ENCODE data around the gene NMRK2.
"Not testable (repeated sequence)": the region's sequence is repeated elsewhere in the genome, so short reads cannot be mapped to it uniquely, and the experiment has no call there.

NMRK2 gene, protein sequence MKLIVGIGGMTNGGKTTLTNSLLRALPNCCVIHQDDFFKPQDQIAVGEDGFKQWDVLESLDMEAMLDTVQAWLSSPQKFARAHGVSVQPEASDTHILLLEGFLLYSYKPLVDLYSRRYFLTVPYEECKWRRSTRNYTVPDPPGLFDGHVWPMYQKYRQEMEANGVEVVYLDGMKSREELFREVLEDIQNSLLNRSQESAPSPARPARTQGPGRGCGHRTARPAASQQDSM

GRCh38 chr19:3932931-3933810 is at the start of gene NMRK2:
Gene NMRK2 (plus strand): TSS chr19:3933069. CDS start chr19:3933672, 603 bp downstream.
- FAIRE-seq: no peak

DNA sequence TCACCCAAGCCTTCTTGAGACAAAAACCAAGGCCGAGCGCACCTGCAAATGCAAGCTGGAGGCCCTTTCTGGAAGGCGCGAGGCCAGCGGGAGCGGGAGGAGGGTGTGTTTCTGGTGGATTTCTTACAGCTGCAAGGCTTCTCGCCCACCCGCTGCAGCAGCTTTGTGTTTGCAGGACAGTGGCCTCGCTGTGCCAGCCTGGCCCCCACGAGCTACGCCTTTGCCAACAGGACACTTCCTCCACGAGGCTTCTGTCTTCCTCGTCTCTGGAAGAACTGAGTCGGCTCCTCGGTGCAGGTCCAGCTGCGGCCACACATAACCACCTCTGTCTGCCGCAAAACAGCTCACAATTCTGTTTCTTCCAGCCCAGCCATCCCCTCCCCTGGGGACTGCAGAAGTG is 42.3 kb upstream of the NMRK2 start:
- no peak for FAIRE-seq

GRCh38 chr19:3893509-3894179 is 39.2 kb upstream of the NMRK2 start:
- no peak for FAIRE-seq

DNA sequence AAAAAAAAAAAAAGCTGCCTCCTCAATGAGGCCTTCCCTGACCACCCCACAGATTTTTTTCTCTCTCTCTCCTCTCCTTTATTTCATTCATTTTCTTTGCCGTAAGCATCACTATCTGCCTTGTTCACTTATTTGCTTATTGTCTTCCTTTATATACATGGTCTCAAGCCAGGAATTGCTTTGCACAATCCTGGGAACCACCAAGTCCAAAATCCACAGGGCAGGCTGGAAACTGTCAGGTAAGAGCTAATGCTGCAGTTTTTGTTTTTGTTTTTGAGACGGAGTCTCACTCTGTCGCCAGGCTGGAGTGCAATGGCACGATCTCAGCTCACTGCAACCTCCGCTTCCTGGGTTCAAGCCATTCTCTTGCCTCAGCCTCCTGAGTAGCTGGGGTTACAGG is 37.9 kb upstream of the NMRK2 start:
- FAIRE-seq: not testable (repeated sequence)

GRCh38 chr19:3895788-3896187 is 37.1 kb upstream of the NMRK2 start:
- FAIRE-seq: no peak

GRCh38 chr19:3897936-3898335 is 34.9 kb upstream of the NMRK2 start:
- no peak for FAIRE-seq

GRCh38 chr19:3898426-3898825 is 34.4 kb upstream of the NMRK2 start:
- FAIRE-seq: no peak

- no peak for FAIRE-seq
Observed at GRCh38 chr19:3899531-3900294, 33.2 kb upstream of the NMRK2 start.

DNA sequence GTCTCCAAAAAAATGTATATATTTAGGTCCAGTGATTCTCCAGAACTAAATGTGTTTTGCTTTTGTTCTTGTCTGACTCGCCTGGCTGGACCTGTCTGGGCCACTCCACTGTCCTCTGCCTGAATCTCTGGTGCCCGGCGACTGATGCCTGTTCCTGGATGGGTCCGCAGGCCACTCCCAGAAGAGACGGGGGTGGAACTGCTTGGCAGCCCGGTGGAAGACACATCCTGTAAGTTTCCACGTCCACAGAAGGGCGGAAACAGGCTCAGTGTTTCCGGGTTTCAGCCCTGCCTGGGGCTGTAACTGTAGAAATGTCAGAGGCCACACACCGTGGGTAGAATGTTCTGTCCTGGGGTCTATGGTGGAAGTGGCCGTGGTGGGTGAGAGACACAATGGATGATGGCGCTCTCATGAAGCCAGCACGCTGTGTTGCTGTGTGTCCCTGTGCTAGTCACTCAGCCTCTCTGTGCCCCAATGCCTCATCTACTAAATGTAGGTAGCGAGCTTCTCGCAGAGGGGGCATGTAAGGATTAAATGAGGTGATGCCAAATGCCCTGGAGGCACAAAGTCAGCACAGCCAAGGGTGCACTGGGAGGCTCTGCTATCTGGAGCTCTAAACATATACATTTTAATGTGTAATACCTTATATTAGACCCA is 30.4 kb upstream of the NMRK2 start:
- FAIRE-seq: no peak

GRCh38 chr19:3904233-3904632 is 28.6 kb upstream of the NMRK2 start:
- FAIRE-seq: no peak

- no peak for FAIRE-seq
Observed at GRCh38 chr19:3907626-3908265, 25.1 kb upstream of the NMRK2 start.

DNA sequence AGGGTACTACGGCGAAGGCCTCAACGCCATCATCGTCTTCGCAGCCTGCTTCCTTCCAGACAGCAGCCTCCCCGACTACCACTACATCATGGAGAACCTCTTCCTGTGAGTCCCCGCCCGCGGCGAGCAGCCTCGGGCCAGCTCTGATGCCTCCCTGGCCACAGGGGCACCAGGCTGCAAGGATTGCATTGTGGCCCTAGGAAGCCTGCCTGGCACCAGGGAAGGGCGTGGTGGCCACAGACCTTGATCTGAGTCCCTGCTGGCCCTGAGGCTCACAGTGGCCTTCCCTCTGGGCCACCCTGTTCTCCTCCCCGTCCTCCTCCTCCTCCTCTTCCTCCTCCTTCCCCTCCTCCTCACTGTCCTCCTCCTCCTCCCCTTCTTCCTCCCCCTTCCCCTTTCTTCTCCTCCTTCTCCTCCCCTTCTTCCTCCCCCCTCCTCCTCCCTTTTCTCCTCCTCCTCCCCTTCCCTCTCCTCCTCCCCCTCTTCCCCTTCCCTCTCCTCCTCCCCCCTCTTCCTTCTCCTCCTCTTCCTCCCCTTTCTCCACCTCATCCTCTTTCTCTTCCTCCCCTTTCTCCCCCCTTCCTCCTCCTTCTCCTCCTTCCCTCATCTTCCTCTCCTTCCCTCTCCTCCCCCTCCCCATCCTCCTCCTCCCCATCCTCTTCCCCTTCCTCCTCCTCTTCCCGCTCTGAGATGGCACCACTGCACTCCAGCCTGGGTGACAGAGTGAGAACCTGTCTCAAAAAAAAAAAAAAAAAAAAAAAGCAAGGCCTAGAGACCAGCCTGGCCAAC is 24.4 kb upstream of the NMRK2 start:
- FAIRE-seq: no peak

DNA sequence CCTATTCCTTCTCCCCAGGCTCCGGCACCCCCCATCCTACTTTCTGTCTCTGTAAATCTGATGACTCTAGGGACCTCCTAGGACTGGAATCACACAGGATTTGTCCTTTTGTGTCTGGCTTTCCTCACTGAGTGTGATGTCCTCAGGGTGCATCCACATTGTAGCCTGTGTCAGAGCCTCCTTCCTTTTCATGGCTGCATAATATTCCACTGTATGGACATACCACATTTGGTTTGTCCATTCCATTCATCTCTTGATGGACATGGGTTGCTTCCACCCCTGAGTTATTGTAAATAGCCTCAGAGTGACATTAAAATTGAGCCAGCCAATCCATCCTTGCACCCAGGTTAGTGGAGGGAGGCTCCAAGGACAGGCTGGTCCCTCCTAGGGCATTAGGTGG is 22.8 kb upstream of the NMRK2 start:
- FAIRE-seq: no peak

DNA sequence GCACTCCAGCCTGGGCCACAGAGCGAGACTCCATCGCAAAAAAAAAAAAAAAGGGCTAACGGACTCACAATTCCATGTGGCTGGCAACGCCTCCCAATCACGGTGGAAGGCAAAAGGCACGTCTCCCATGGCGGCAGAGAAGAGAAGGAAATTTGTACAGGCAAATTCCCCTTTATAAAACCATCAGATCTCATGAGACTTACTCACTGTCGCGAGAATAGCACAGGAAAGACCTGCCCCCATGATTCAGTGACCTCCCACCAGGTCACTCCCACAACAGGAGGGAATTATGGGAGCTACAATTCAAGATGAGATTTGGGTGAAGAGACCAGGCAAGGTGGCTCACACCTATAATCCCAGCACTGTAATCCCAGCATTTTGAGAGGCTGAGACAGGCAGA is 18.7 kb upstream of the NMRK2 start:
- no peak for FAIRE-seq

- FAIRE-seq: no peak
Observed at GRCh38 chr19:3916033-3916432, 16.8 kb upstream of the NMRK2 start.

DNA sequence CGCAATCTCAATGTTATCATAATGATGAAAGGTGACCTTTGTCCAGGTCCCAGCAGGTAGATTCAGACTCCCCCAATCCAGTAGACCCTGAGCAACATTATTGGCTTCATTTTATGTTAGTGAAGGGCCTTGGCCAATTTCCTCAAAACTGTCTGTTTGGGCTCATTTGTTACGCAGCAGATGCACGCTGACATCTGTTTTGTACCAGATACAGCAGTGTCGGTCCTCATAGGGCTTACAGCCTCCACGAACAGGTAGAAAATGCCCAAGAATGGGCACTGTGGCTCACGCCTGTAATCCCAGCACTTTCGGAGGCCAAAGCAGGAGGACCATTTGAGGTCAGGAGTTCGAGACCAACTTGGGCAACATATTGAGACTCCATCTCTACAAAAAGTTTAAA is 13.1 kb upstream of the NMRK2 start:
- FAIRE-seq: no peak

DNA sequence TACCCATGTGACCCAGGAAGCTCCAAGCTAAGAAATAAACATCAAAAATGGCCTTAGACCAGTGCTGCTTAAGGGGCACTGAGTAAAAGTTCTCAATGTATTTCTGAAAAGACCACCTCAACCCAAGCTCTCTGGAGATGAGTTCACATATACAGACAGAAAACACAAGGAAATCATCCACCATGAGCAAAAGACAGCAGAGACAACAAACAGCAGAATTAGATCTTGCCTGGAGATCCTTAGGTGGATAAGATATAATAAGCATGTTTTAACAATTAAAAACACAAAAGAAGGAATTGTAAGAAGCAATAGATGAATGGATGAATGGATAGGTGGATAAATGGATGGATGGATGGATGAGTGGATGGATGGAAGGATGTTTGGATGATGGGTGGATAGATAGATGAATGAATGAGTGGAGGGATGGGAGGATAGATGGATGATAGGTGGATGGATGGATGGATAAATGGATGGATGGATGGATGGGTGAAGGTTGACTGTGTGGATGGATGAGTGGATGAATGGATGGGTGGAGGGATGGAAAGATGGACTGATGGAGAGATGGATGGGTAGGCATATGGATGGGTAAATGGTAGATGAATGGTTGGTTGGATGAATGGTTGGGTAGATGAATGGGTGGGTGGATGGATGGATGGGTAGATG is 9.6 kb upstream of the NMRK2 start:
- FAIRE-seq: no peak

- no peak for FAIRE-seq
Observed at GRCh38 chr19:3923912-3924311, 9.0 kb upstream of the NMRK2 start.

GRCh38 chr19:3931041-3931440 is 1.8 kb upstream of the NMRK2 start:
- no peak for FAIRE-seq

Data from A204.1 (cell line).